Activated CD4-positive, CD25-positive, alpha-beta regulatory T cell treated with anti-CD3 and anti-CD28 coated beads, Interleukin-2, amount 50 U/mL, for 72 hours (primary cell): ENCODE measurements around the gene HOXA2.

Experiments used
- DNase-seq: peaks from one replicate; pipeline ENCODE4 v3.0.0; 2021

HOXA2 gene

DNA sequence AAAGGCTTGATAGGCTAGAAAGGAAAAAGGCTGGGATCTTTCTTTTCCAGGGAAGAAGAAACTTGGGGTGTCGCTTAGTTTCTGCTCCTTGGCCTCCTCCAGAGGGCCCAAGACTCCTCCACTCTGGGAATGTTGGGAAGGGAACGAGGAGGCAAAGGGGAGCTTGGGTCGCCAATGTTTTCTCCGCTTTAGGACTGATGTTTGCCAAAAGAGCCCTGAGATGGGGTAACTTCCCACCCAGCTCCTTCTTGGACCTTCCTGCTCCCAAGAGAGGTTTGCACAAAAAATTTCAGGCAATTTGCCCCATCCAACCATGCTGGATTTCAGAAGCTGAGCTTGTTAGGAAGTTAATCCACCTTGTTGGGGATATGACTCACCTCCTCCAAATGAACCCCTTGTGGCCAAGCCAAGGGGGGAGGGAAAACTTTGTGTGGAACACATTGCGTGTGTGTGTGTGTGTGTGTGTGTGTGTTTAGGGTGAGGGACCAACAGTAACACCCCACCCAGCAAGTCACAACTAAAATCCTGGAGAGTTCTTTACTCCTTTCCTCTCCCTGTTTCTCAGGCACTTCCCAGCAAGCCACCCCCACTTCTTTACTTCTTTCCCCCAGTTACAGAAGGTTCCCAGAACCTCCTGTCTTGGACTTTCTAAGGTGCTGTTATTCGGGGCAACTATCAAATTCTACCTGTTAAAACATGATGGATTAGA, 8.7 kb upstream of the HOXA2 start:
- no peak for DNase-seq

- no peak for DNase-seq
These were observed 7.9 kb upstream of the HOXA2 start for GRCh38 chr7:27110186-27111031.

DNA sequence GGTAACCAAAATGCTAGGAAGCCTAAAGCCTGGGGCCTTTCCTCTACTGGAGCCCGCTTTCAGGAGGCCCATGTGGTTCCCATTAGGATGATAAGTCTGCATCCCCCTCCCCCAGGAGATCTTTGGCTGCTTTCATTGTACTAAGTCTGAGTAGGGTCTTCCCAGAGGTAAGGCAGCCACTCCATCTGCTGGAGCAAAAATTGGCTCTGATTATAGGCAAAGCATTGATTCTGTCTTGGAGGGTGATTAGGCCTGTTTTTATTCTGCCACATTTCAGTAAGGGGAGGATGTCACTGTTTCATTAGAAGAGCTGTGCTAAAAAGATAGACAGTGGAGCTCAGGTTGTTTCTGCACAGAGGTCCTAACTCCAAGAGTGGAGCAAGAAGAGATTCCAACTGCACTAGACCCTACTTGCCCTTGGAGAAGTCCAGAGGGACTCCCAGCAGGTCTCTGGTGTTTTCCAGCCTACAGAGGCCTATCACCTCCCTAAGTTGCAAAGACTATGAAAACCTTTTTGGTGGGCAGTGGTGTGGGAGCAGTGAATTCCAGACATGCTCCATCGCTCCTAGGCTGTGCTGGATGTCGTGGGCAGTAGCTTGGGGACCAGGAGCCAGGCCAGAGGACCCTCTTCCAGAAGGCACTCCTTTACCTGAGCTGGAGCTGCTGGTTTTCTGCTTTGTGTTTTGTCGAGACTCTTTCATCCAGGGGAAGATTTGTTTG, 7.1 kb upstream of the HOXA2 start:
- no peak for DNase-seq

GRCh38 chr7:27108390-27109127, 6.1 kb upstream of the HOXA2 start:
- no peak for DNase-seq

GRCh38 chr7:27107391-27108381, 5.2 kb upstream of the HOXA2 start:
- no peak for DNase-seq

- DNase-seq: no peak
These were observed 4.4 kb upstream of the HOXA2 start for GRCh38 chr7:27106901-27107240.

GRCh38 chr7:27106181-27106900, 3.9 kb upstream of the HOXA2 start:
- no peak for DNase-seq

- no peak for DNase-seq
These were observed 3.0 kb upstream of the HOXA2 start for GRCh38 chr7:27105301-27106031.

GRCh38 chr7:27104341-27105058, 2.0 kb upstream of the HOXA2 start:
- DNase-seq: no peak

- no peak for DNase-seq
These were observed 1.2 kb upstream of the HOXA2 start for GRCh38 chr7:27103489-27104226.

DNA sequence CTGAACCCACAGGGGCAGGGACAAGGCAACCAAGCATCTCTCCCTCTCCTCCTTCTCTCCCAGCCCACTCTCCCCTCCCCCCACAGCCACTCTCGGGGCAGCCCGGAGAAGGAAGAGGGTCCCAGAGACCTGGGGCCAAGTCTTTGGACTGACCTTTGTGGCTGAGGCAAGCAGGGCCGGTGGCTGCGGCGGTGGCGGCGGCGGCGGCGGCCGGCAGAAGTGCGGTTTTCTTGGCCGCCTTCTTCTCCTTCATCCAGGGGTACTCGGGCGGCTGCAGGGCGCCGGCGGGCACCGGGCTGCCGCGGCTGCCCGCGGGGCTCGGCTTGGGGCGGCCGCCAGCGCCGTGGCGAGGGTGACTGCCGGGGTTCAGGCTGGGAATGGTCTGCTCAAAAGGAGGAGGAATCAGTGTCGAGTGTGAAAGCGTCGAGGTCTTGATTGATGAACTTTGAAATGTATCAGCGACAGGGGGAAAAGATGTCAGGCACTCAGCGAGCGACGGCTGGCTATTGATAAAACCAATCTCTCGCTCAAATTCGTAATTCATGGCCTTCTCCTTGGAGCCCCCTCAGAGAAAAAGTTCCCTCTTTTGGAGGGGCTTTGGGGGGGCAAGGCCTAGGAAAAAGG, 414 bp downstream of the HOXA2 start:
- no peak for DNase-seq

- DNase-seq: no peak
These were observed 1.1 kb downstream of the HOXA2 start for GRCh38 chr7:27101171-27101956.

GRCh38 chr7:27100694-27101170, 1.8 kb downstream of the HOXA2 start:
- no peak for DNase-seq

GRCh38 chr7:27099453-27100370, 2.8 kb downstream of the HOXA2 start:
- no peak for DNase-seq

- DNase-seq: no peak
These were observed 3.7 kb downstream of the HOXA2 start for GRCh38 chr7:27098578-27099451.
